Erythroblast (primary cell): Measurements from ENCODE around the gene DBN1.

ENCODE experiments used
- GATA1 ChIP-seq: IDR thresholded peaks from 2 replicates; pipeline ENCODE4 v1.6.1; 2011; ENCODE audit warnings: low read depth, mild to moderate bottlenecking, control low read depth, low read length, moderate library complexity
- POLR2A ChIP-seq: IDR thresholded peaks from 2 replicates; pipeline ENCODE4 v1.6.1; 2011; ENCODE audit warnings: mild to moderate bottlenecking, low read length

DNA sequence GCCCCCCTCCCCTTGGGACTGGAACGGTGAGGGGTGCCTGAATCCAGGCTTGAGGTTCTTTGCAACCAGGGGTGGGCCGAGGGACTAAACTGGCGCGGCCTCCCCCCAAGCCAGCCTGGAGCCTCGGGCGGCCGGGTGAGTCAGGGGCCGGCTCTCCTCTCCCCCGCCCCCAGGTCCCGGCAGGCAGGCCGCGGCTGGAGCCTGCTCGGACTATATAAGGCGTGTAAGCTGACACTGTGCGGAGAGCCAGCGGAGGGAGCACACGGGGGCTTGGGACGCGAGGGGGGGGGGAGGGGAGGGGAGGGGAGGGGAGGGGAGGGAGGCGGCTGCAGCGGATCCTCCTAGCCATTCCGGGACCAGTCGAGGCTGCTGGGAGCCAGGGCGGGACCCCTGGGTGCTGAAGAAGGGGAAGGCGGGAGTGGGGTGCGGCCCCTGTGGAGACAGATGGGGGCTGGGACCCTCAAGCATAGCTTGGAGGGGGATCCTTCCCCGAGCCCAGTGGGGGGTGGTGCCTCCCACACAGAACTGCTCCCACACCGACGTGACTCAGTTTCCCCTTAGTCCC is 23.4 kb upstream of the DBN1 start:
- TF ChIP-seq POLR2A (no peak), GATA1 (no peak)
